ENCODE data around the gene DHRS7.
A peak's percentile ranks its signal among the peaks of the same experiment; 100 is the strongest.
"Not testable (repeated sequence)": the region's sequence is repeated elsewhere in the genome, so short reads cannot be mapped to it uniquely, and the experiment has no call there.

The DHRS7 gene

DNA sequence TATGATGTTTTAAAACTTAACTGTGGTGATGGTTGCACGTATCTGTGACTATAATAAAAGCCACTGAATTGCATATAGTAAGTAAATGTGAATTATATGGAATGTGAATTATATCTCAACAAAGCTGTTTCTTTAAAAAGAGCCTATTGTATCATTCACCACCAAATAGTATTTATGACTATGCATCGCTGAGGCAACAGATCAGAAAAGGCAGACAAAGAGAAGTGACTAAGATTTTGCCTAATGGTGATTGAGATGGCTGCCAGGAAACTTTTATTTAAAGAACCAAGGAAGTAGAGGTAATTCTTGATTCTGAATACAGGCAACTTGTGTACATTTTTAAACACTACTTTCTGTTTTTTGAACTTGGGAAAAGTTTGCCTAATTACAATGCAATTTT is 31.7 kb downstream of the DHRS7 start:
- no peak for DNase-seq

DNA sequence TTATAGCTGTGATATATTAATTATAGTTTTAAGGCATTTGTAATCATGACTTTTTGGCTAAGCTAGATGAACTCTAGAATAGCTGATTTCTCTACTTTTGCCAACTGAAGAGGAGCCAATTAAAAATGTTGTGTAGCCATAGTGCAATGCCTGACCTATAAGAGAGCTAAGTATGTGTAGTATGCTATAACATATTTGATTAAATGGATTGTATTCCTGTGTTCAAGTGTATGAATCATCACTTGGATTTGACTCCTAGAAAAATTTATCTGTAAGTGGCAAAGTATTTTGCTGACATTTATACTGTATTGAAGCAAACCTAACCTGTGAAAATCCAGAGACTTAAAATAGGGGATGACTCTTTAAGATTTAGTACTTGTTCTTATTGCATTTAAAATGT is 39.3 kb downstream of the DHRS7 start:
- no peak for DNase-seq

DNA sequence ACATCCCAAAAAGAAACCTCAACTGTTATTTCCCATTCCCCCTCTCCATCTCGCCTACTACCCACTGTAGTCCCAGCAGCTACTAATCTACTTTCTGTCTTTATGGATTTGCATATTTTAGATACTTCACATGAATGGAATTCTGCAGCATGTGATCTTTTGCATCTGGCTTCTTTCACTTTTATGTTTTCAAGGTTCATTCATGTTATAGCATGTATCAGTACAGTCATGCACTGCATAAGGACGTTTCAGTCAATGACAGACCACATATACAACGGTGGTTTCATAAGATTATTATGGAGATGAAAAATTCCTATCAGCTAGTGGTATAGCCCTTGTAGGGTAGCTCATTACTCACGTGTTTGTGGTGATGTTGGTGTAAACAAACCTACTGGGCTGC is 49.0 kb downstream of the DHRS7 start:
- no peak for DNase-seq

DNA sequence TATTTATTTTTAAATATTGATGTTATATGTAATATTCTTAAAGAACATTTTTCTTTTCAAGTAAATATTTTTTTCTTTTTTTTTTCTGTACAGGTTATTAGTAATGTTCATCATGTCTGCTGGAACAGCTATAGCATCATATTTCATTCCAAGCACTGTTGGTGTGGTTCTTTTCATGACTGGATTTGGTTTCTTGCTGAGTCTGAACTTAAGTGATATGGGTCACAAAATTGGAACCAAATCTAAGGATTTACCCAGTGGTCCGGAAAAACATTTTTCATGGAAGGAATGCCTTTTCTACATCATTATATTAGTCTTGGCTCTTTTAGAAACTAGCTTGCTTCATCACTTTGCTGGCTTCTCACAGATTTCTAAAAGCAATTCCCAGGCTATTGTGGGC is 50.3 kb downstream of the DHRS7 start:
- DNase-seq: no peak

DNA sequence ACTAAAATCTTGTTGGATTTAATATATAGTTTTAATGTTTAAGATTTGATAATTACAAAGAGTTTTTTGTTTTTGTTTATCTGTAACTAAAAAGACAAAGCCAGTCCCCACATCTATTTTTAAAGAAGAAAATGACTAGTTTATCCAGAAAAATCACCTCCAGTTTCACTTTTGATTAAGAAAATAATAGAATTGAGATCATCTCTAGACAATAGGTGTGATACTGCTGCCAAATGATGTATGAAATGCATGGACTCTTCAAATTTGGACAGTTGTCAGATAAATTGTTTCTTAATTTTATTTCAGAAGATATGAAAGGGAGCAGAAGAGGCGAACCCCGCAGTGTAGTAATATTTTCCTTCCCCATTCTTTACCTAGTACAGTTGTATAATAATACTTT is 53.5 kb downstream of the DHRS7 start:
- DNase-seq: no peak

DNA sequence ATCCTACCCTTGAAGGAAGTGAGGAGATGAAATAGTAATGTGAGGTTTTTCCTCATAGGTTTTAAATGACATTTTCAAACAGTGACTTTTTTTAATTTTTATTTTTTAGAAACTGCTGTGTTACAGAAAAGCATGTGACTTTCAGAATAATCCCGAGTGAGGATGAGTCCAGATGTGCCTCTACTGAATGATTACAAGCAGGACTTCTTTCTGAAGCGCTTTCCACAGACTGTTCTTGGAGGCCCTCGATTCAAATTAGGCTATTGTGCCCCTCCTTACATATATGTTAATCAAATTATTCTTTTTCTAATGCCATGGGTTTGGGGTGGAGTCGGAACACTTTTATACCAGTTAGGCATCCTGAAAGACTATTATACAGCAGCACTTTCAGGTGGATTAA is 57.7 kb downstream of the DHRS7 start:
- no peak for DNase-seq

DNA sequence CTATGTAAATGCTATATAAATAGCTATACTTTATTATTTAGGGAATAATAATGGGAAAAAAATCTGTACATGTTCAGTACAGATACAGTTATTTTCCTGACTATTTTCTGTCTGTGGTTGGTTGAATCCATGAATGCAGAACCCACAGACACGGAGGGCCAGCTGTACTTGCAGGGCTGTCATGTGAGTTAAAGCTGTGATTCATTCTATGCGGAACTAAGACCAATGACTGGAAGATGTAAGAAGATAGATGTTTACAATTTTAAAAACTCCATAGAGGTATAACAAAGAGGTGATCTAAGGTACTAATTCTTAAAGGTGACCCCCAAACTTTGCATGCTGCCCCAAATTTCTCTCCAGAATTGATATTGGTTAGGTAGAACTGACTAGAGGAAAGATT is 58.9 kb downstream of the DHRS7 start:
- peak; percentile 68 to 77 for DNase-seq

DNA sequence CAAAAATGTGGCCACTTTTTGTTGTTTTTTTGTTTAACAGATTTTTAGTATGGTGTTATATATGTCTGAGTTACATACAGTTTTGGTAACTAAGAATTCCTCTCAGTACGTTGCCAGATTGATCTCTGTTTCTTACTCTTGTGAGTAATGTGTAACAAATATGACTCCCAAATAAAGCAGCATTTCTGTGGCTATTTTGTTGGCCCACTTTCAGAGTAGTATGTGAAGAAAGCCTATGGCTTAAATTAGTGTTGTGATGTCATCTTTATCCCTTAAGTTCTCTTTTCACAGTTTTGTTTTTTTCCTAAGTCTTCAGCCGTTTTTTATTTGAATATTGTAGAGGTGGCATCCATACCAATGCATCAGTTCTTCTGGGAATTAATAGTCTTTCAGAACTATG is 62.8 kb downstream of the DHRS7 start:
- peak; percentile 66 to 78 for DNase-seq

DNA sequence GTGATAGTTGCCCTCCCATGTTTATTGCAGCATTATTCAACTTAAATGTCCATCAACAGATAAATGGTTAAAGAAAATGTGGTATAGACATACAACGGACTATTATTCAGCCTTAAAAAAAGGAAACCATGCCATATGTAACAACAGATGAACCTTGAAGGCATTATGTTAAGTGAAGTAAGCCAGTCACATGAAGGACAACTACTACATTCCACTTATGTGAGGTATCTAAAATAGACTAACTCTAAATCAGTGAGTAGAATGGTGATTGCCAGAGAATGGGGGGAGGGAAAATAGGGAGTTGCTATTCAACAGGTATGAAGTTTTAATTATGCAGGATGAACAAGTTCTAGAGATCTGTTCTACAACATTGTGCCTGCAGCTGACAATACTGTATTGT is 63.4 kb downstream of the DHRS7 start:
- DNase-seq: no peak

DNA sequence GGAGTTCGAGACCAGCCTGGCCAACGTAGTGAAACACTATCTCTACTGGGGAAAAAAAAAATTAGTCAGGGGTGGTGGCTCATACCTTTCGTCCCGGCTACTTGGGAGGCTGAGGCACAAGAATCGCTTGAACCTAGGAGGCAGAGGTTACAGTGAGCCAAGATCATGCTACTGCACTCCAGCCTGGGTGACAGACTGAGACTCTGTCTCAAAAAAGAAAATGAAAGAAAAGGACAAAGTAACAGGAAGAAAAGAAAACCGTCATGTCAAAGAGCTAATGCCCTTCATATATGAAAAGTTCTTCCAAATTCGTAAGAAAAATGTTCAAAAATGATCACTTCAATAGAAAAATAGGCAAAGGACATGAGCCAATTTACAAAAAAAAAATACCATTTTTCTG is 65.3 kb downstream of the DHRS7 start:
- DNase-seq: not testable (repeated sequence)

DNA sequence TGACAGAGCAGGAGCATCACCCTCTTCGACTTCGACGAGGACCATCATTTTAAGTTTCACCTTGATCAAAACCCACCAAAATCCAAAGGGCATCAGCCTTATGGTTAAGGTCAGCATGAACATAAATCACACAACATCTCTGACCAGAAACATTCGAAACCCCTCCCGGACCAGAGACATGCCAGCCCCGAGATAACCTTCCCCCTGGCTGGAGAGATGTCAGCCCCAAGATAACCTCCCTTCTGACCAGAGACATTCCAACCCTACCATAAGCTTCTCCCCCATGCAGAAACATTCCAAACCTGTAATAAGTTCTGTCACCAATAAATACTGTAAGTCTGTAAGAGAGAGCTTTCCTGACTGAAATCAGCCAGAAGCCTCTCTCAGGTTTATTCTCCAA is 67.2 kb downstream of the DHRS7 start:
- DNase-seq: no peak

DNA sequence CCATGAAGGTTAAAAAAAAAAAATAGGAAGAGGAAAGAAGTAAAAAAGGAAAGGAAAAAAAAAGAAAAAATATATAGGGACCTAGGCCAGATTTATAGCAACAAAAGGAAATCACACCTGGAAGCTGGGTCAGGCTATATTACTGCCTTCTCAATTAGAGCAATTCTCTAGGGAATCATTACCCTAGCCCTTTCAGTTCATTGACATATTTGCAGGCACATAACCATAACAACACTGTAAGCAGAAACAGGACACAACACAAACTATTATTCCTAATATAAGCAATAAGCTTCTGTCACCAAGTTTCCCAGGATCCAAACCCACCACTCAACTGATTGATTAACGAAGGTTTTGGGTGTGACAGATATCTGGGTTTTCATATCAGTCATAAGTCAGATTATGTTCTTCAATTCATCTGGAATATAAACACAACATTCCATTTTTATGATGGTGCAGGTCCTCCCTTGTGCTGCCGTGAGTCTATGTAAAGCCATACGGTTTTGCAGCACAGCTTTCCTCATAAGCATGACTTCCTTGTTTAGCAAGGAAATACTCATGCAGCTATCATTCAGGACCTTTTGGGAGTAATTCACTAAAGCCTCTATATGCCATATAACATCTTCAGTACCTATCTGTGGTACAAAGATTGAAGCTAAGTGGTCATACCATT is 69.3 kb downstream of the DHRS7 start:
- no peak for DNase-seq

DNA sequence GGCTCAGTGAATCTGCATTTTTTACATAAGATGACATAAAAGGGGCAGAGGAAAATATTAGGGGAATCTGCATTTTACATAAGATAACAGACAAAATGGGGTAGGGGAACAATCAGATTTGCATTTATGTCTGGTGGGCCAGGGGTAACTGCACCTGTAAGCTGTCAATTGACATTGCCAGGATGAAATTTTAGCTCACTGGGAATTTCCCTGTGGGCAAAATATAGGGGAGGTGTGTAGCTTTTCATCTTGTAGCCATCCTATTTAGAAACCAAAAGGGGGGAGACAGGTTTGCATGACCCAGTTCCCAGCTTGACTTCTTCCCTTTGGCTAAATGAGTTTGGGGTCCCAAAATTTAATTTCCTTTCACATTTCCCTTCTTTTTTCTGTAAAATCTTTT is 70.0 kb downstream of the DHRS7 start:
- DNase-seq: no peak

DNA sequence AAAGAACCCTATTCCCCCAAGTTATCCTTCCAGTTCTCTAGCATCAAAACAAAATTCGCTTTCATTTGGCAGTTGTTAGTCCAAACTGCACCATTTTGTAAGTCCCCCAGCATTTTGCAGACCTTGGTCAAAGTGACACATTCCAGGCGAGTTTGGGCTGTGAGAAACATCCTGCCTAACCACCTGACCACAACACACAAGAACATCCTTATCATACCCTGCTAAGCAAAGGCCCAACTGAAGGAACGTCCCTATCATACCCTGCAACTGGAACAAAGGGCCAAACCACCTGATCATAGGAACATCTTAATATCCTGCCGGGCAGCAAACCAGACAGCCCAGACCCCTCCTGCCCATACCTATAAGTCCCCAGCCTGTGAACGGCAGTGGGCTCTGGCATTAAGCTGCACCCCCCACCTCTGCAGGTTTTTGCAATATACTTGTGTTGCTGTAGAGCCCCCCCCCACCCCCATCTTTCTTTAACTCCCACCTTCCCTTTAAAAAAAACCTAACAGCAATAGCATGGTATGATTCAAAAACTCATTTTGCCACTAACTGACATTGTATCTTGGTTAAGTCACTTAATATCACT is 70.8 kb downstream of the DHRS7 start:
- no peak for DNase-seq
